ENCODE measurements around the gene GDF2. TPM values are rescaled to one million over a fixed set of nuclear protein-coding genes. Genes with fewer than 3 reads are reported as not detected.

Gene GDF2
- total RNA-seq, 2 donors from 2014 or later = not detected

GRCh38 chr10:47288916-47289495, 33.2 kb upstream of the GDF2 start:
- DNase-seq (ENCODE audit: low spot score) = no peak
- intact Hi-C loops (cut with DNase I) = no loop called here

- DNase-seq (ENCODE audit: low spot score) = no peak
Measured at GRCh38 chr10:47289921-47290320, 32.3 kb upstream of the GDF2 start.

GRCh38 chr10:47290338-47290737, 31.9 kb upstream of the GDF2 start:
- no peak for DNase-seq (ENCODE audit: low spot score)
- intact Hi-C loops (cut with DNase I) = no loop called here

More at GRCh38 chr10:47289921-47290320, 32.3 kb upstream of the GDF2 start:
- intact Hi-C loops (cut with DNase I) = no loop called here

GRCh38 chr10:47291682-47292081, 30.6 kb upstream of the GDF2 start:
- intact Hi-C loops (cut with DNase I) = no loop called here
- DNase-seq (ENCODE audit: low spot score) = no peak

GRCh38 chr10:47294057-47294456, 28.2 kb upstream of the GDF2 start:
- intact Hi-C loops (cut with DNase I) = no loop called here
- DNase-seq (ENCODE audit: low spot score) = peak; percentile 52

GRCh38 chr10:47294501-47294900, 27.8 kb upstream of the GDF2 start:
- DNase-seq (ENCODE audit: low spot score) = peak; percentile 42

GRCh38 chr10:47295411-47295810, 26.8 kb upstream of the GDF2 start:
- DNase-seq (ENCODE audit: low spot score) = peak; percentile 66
- intact Hi-C loops (cut with DNase I) = no loop called here

More at GRCh38 chr10:47294501-47294900, 27.8 kb upstream of the GDF2 start:
- intact Hi-C loops (cut with DNase I) = no loop called here

- peak; percentile 77 for DNase-seq (ENCODE audit: low spot score)
- intact Hi-C loops (cut with DNase I) = no loop called here
Measured at GRCh38 chr10:47296156-47296894, 25.9 kb upstream of the GDF2 start.

- peak; percentile 28 for DNase-seq (ENCODE audit: low spot score)
- intact Hi-C loops (cut with DNase I) = no loop called here
Measured at GRCh38 chr10:47296941-47297340, 25.3 kb upstream of the GDF2 start.

- intact Hi-C loops (cut with DNase I) = no loop called here
- DNase-seq (ENCODE audit: low spot score) = peak; percentile 67
Measured at GRCh38 chr10:47297866-47298540, 24.3 kb upstream of the GDF2 start.

- no peak for DNase-seq (ENCODE audit: low spot score)
- intact Hi-C loops (cut with DNase I) = no loop called here
Measured at GRCh38 chr10:47298715-47299114, 23.5 kb upstream of the GDF2 start.

GRCh38 chr10:47299611-47300428, 22.4 kb upstream of the GDF2 start, which contains the start of gene GDF10:
GDF10 (plus strand) TSS chr10:47300197; CDS start chr10:47300652, 455 bp downstream.
- intact Hi-C loops (cut with DNase I) = no loop called here
- DNase-seq (ENCODE audit: low spot score) = peak; percentile 82

GRCh38 chr10:47300429-47300931, 21.8 kb upstream of the GDF2 start:
- DNase-seq (ENCODE audit: low spot score) = peak; percentile 80
- intact Hi-C loops (cut with DNase I) = no loop called here

- DNase-seq (ENCODE audit: low spot score) = peak; percentile 62
- intact Hi-C loops (cut with DNase I) = no loop called here
Measured at GRCh38 chr10:47301833-47302232, 20.4 kb upstream of the GDF2 start.

- intact Hi-C loops (cut with DNase I) = no loop called here
- DNase-seq (ENCODE audit: low spot score) = peak; percentile 58
Measured at GRCh38 chr10:47303105-47303504, 19.1 kb upstream of the GDF2 start.

GRCh38 chr10:47303866-47304265, 18.4 kb upstream of the GDF2 start:
- intact Hi-C loops (cut with DNase I) = no loop called here
- peak; percentile 68 for DNase-seq (ENCODE audit: low spot score)

- peak; percentile 43 for DNase-seq (ENCODE audit: low spot score)
- intact Hi-C loops (cut with DNase I) = no loop called here
Measured at GRCh38 chr10:47305566-47305965, 16.7 kb upstream of the GDF2 start.

- intact Hi-C loops (cut with DNase I) = no loop called here
Measured at GRCh38 chr10:47306387-47307210, 15.7 kb upstream of the GDF2 start.

More at GRCh38 chr10:47306387-47307210, 15.7 kb upstream of the GDF2 start:
- peak; percentile 62 for DNase-seq (ENCODE audit: low spot score)

Data from posterior vena cava (tissue), 2 donors.